IPS DF 6.9 (cell line): ENCODE measurements around the gene NOL4L.

Experiments
- DNase-seq: peaks from one replicate; pipeline ENCODE4 v3.0.0-alpha.2; 2013; ENCODE audit warnings: low read depth, low spot score
- H3K27ac ChIP-seq: one replicate; pipeline ENCODE4 v1.5.1; 2013; ENCODE audit warnings: low read length, control low read depth
- H3K27me3 ChIP-seq: 2 replicates; pipeline ENCODE4 v1.6.1; 2013; ENCODE audit warnings: mild to moderate bottlenecking, low read length; ENCODE audit not compliant: control insufficient read depth, insufficient read depth
- H3K36me3 ChIP-seq: 2 replicates; pipeline ENCODE4 v1.6.1; 2013; ENCODE audit warnings: low read length; ENCODE audit not compliant: control insufficient read depth, insufficient read depth
- H3K4me1 ChIP-seq: 2 replicates; pipeline ENCODE4 v1.6.1; 2013; ENCODE audit warnings: low read length; ENCODE audit not compliant: control insufficient read depth, insufficient read depth
- H3K4me3 ChIP-seq: 2 replicates; pipeline ENCODE4 v1.5.1; 2013; ENCODE audit warnings: mild to moderate bottlenecking, low read length
- H3K9me3 ChIP-seq: 2 replicates; pipeline ENCODE4 v1.6.1; 2013; ENCODE audit warnings: low read length, inconsistent platforms; ENCODE audit not compliant: control insufficient read depth, insufficient read depth
- WGBS: extraction: QIAGEN DNeasy Blood & Tissue Kit; methylation state at CpG from one replicate; pipeline ENCODE4 v1.1.7; 2013; ENCODE audit warnings: mixed read lengths, missing lambda C conversion rate; ENCODE audit not compliant: insufficient read length, insufficient coverage; 5-methylcytosine and 5-hydroxymethylcytosine counted together

The NOL4L gene

DNA sequence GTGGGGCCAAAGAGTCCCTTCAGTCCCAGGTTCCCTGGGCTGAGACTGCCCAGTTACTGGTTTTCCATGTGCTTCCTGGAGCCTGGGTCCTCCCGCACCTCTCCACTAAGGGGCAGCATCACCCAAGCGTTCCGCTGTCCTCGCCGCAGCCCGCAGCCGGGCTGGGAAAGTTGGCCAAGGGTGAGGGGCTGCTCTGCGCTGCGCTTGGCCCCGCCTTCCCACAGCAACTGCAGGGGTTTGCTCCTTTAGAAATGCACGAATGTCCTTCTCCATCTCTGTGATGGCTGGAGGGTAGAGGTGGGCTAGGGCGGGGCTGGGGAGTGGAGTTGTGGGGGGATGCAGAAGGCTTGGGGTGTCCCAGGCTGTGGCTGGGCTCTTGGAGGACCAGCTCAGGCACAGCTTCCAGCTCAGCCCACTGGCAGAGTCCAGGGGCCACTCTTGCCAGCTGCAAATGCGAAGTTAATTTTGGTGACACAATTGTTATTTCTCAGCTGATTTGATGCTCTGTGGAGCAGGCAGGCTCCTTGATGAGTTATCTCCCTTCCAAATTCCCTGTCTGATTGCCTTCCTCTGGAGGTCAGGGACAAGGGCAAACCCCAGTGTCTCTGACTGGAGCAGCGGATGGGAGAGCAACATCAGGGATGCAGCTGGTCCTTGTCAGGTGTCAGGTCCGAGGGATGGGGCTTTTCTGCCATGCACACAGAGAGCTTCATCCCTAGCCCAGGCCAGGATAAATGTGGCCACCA lies 63.2 kb downstream of the NOL4L start:
- no CpG with 5 or more reads among the region's 15 CpGs for WGBS
- no peaks in the 10 kb centered on the region for H3K27me3 ChIP-seq
- no peak overlapping the region for H3K27ac ChIP-seq
- H3K4me1 ChIP-seq = no peaks in the 10 kb centered on the region
- H3K36me3 ChIP-seq = no peaks in the 10 kb centered on the region
- no peaks in the 10 kb centered on the region for H3K9me3 ChIP-seq
- DNase-seq = peak; percentile 73
- H3K4me3 ChIP-seq = no peak overlapping the region

DNA sequence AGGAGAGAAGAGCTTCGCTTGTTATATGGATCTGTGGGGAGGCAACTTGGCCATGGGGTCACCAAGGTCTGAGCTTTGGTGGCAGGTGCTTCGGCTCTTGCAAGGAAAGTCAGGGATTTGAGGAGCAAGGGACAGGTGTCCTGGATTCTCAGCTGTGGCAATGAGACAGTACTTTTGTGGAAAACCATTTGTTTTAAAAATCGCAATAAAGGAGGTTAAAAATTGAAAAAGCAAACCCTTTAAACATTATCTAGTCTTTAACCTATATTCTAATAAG lies 64.3 kb downstream of the NOL4L start:
- Histone ChIP-seq H3K9me3 (no peaks in the 10 kb centered on the region), H3K27ac (no peak overlapping the region), H3K4me1 (no peaks in the 10 kb centered on the region), H3K4me3 (no peak overlapping the region), H3K36me3 (no peaks in the 10 kb centered on the region), H3K27me3 (no peaks in the 10 kb centered on the region)
- DNase-seq = no peak
- no CpG with 5 or more reads among the region's 3 CpGs for WGBS

DNA sequence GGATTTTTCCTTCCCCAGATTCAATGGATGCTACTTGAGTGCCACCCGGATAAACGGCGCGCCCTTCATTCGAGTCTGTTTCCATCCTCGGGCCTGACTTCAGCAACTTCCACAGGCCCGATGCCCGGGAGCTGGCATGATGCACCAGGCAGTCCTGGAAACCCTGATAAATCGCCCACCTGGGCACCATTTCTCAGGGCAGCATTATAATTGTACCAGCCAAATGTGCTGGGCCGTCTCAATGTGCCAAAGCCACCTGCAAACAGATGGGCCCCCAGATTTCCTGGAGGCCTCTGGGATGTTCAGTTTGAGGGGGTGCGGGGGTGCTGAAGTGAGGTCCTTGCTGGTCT lies 65.8 kb downstream of the NOL4L start:
- no peak for DNase-seq
- H3K9me3 ChIP-seq = no peaks in the 10 kb centered on the region
- no peaks in the 10 kb centered on the region for H3K27me3 ChIP-seq
- no peaks in the 10 kb centered on the region for H3K36me3 ChIP-seq
- no peak overlapping the region for H3K4me3 ChIP-seq
- no peaks in the 10 kb centered on the region for H3K4me1 ChIP-seq
- no CpG with 5 or more reads among the region's 11 CpGs for WGBS
- H3K27ac ChIP-seq = no peak overlapping the region

DNA sequence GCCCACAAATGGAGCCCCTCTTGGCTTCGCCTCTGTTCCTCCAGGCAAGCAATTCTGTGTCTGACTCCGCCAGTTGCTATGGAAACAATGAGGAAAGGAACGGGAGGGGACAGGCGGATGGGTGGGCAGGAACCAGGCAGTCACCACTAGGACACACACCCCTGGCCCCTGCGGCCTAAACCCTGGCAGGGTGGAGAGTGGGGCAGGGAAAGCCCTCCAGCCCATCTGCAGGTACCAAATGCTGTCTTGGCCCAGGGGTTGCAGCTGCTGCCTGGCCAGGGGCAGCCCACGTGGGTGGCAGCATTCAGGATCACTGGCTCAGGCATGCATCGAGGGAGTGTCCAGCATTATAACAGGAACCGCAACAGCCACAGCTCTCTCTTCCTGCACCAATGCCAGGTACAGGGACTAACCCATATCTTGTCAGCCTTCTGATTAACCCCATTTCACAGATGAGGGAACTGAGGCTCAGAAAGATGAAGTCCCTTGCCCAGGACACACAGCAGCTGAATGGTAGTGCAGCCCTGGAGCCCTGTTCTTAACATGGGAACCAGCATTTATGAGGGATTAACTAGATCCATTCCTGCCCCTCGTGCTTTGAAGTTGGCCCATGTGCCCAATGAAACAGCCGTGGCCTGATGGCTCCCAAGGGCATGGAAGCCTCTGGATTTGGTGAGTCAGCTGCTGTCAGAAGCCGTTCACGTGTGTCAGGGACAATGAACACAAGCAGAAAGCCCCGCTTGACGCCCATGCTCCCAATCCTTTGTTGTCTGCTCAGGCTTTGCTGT lies 66.3 kb downstream of the NOL4L start:
- Histone ChIP-seq H3K27me3 (no peaks in the 10 kb centered on the region), H3K9me3 (no peaks in the 10 kb centered on the region), H3K4me3 (no peak overlapping the region), H3K4me1 (no peaks in the 10 kb centered on the region), H3K27ac (no peak overlapping the region), H3K36me3 (no peaks in the 10 kb centered on the region)
- no CpG with 5 or more reads among the region's 14 CpGs for WGBS
- no peak for DNase-seq

DNA sequence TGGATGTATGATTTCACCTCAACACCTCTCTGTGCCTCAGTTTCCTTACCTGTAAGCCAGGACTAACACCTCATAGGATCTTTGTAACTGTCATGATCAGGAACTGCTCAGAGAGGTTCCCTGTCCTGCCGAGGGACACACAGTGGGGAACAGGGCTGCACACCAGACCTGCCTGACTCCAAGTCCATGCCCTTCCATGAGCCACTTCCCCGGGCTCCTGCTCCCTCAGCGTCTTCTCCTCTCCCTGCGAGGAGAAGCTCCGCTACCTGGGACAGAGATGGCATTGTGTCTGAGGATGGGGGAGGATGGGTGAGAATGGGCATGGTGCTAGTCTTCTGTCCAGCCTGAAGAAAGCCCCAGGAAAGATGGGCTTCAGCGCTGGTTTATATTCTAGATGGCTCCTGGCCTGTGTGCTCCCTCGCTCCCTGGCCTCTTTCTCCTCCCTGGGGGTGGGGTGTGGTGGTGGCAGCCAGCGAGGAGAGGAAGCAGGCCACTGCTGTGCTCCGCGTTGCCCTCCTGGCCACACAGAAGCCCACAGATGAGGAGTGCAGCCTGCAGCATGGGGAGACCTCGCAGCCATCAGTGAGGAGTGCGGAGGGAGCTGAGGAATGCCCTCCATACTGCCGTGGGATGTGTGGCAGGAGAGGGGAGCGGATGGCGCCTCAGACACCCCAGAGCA lies 67.1 kb downstream of the NOL4L start:
- H3K36me3 ChIP-seq = no peaks in the 10 kb centered on the region
- H3K4me3 ChIP-seq = no peak overlapping the region
- no CpG with 5 or more reads among the region's 15 CpGs for WGBS
- H3K4me1 ChIP-seq = no peaks in the 10 kb centered on the region
- H3K9me3 ChIP-seq = no peaks in the 10 kb centered on the region
- no peaks in the 10 kb centered on the region for H3K27me3 ChIP-seq
- no peak overlapping the region for H3K27ac ChIP-seq
- DNase-seq = no peak

DNA sequence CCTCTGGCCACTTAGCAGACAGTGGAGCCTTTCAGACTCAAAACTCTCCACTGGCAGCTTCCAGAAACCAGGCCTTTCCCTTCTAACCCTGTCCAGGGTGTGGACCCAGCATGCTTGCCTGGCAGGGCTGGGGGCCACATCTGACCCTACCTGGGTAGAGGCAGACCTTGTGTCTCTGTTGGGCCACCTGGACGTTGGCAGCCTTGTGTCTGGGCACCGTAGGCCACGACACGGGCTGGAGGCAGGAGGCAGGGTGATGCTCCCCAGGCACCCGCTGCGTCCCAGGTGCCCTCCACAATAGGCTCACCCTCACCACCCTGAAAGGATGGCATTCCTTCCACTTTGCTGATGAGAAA lies 67.6 kb downstream of the NOL4L start:
- H3K4me3 ChIP-seq = no peak overlapping the region
- H3K27ac ChIP-seq = no peak overlapping the region
- no peaks in the 10 kb centered on the region for H3K36me3 ChIP-seq
- WGBS = no CpG with 5 or more reads among the region's 6 CpGs
- no peaks in the 10 kb centered on the region for H3K9me3 ChIP-seq
- DNase-seq = no peak
- no peaks in the 10 kb centered on the region for H3K27me3 ChIP-seq
- no peaks in the 10 kb centered on the region for H3K4me1 ChIP-seq

DNA sequence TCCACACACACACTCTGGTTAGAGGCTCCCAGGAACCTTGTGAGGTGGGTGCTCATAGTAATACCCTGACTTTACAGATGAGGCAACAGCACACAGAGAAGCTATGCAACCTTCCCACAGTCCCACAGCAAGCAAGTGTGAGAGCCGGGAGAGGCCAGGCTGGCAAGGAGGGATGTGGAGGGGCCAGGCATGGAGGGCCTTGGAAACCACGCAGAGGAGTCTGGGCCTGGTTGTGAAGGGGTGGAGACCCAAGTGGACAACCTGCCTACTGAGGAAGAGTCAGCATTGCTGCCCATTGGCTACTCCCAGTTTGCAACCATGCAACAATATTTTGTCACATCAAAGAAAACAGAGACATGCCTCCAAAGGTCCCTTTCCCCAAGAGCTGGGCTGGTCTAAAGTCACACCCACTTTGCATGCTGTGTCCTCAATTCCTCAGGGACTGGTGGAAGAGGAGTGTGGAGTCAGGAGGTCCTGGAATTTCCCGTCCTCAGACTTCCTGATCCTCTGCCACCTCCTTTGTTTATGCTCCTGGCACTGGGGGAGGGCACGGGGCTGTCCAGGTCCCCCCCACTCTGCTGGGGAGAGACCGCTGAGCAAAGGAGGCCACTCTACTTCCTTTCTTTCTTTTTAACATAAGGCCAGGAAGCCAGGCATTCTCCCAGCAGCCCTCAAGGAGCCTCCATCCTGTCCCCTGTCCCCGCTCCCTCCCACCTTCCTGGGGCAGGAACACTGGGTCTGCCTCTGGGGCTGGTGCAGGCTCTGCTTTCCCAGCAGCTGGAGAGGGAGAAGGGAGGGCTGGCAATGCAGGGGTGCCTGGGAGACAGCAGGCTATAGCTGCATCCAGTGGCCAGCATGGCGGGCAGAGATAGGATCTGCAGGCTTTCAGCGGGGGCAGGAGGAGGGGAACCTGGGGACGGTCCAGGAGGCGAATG lies 68.3 kb downstream of the NOL4L start:
- Histone ChIP-seq H3K27ac (no peak overlapping the region), H3K4me3 (no peak overlapping the region), H3K4me1 (no peaks in the 10 kb centered on the region), H3K27me3 (no peaks in the 10 kb centered on the region), H3K36me3 (no peaks in the 10 kb centered on the region), H3K9me3 (no peaks in the 10 kb centered on the region)
- no peak for DNase-seq
- no CpG with 5 or more reads among the region's 10 CpGs for WGBS

DNA sequence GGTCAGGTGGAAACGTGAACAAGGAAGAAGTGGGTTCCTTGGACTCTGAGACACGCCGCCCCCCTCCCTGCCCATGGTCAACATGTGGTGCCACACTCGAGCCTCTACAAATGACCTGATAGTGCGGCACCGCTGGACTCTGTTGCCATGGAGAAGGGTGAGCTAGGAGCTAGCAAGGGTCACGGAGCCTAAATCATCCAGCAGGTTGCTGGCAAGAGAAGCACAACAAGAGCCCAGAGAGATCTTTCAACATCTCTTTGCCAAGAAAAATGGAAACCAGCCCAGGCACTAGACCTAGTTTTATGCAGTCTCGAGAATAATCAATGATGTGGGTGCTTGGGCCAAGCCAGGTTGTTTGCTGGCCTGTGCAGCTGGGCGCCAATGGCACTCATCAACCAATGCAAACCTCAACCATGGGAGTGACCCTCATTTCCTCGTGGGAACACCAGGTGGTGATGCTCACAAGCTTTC lies 69.5 kb downstream of the NOL4L start:
- Histone ChIP-seq H3K27me3 (no peaks in the 10 kb centered on the region), H3K27ac (no peak overlapping the region), H3K36me3 (no peaks in the 10 kb centered on the region), H3K4me1 (0 out of 2 replicates have a peak, but pooled peaks cover 3% of the 10 kb centered on the region), H3K9me3 (no peaks in the 10 kb centered on the region), H3K4me3 (no peak overlapping the region)
- no CpG with 5 or more reads among the region's 10 CpGs for WGBS
- no peak for DNase-seq

DNA sequence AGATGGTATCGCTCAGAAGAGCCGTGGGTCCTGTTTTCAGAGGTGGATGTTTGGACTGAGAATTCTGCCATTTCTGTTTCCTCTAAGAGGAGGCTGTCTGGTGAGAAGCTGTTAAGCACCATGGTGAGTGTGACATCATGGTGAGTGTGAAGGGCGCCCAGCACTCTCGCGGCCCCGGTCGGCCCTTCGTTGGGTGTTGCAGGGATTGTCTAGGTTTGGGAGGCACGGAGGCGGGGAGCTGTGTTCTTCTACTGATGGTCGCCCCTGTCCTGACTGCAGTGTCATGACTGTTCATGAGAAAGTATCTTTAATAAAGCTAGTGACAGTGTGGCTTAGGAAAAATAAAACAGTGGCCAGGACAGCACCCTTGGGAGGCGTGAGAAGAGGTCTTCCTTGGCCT lies 70.4 kb downstream of the NOL4L start:
- no peaks in the 10 kb centered on the region for H3K9me3 ChIP-seq
- WGBS = no CpG with 5 or more reads among the region's 12 CpGs
- H3K4me1 ChIP-seq = 0 out of 2 replicates have a peak, but pooled peaks cover 3% of the 10 kb centered on the region
- H3K4me3 ChIP-seq = no peak overlapping the region; the same call in 1 of the 2 replicates
- no peak overlapping the region for H3K27ac ChIP-seq
- no peaks in the 10 kb centered on the region for H3K36me3 ChIP-seq
- H3K27me3 ChIP-seq = no peaks in the 10 kb centered on the region
- DNase-seq = no peak
